Mammary epithelial cell (primary cell): ENCODE data around the gene TIMM44.

Source experiments
- CTCF ChIP-seq, 2 donors: IDR thresholded peaks in 1 of 2; conservative IDR thresholded peaks in 1 of 2; 2 replicates each; pipeline ENCODE4 v1.5.1; 2011 to 2012; ENCODE audit warnings: inconsistent platforms in 2 of 2, low read length in 2 of 2, mild to moderate bottlenecking in 2 of 2, control low read depth in 1 of 2, low read depth in 1 of 2; ENCODE audit not compliant: insufficient read depth in 1 of 2; ENCODE audit errors: extremely low read depth in 1 of 2
- EZH2 ChIP-seq: IDR thresholded peaks from 2 replicates; pipeline ENCODE4 v1.6.1; 2012; ENCODE audit warnings: low read length, inconsistent platforms, borderline replicate concordance

- TF ChIP-seq CTCF (conservative IDR thresholded peaks at IDR 0.05 in 1 of 2, IDR thresholded peaks at IDR 0.05 in 1 of 2; ENCODE audit: extremely low read depth in 1 of 2, insufficient read depth in 1 of 2, low read depth in 1 of 2, low read length in 2 of 2) (no peak), EZH2 (no peak)
Measured at GRCh38 chr19:7879111-7879807, 64.2 kb downstream of the TIMM44 start.
